Measurements from ENCODE around the gene STARD4. TPM values are rescaled to one million over a fixed set of nuclear protein-coding genes. Genes with fewer than 3 reads are reported as not detected.

Gene STARD4
- total RNA-seq, 2 experiments from 2014 or later: 58.3 to 77.7 TPM

DNA sequence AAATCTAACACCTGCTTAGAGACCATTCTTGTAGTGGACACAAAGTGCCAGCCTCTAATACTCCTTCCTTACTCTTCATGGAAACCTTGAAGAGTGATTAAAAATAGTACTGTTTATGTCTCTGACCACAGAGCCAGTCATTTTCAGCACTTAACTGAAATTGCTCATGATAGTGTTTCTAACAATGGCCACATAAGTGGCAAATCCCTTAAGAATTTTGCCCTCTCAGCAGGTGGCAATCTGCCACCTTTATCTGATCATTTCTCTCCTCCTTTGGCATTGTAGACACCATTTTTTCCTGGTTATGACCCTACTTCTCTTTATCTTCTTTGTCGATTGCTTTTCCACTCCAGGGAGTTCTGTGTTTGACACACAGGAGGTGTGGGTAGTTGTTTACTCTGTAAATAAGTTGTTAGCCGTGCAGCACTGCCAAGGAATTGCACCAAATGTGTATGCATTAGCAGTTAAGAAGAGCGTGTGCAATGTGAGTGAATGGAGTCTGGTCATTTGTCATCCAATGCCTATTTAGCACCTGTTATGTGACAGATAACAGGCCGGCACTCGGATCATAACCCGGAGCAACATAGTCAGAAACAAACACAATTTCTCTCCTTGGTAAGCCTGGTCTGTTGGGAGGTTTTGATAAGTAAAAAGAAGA lies 36.8 kb upstream of the STARD4 start:
- no peak overlapping the region for H3K4me3 Mint-ChIP-seq

GRCh38 chr5:111548348-111548950 lies 36.1 kb upstream of the STARD4 start:
- CTCF ChIA-PET: no interaction called here
- DNase-seq: no peak
- H3K9me3 Mint-ChIP-seq (ENCODE audit: low read depth): no peaks in the 10 kb centered on the region

More for the DNA sequence above, 36.8 kb upstream of the STARD4 start:
- Mint-ChIP-seq H3K27me3 (peaks cover 16% of the 10 kb centered on the region), H3K27ac (no peak overlapping the region), H3K9me3 (ENCODE audit: low read depth) (no peaks in the 10 kb centered on the region), H3K4me1 (peaks cover 12% of the 10 kb centered on the region), H3K36me3 (no peaks in the 10 kb centered on the region)
- no peak for ATAC-seq
- CTCF ChIA-PET: no interaction called here
- DNase-seq: no peak

GRCh38 chr5:111545031-111545430 lies 32.7 kb upstream of the STARD4 start:
- DNase-seq (no peak), ATAC-seq (no peak)
- no peak overlapping the region for H3K4me3 Mint-ChIP-seq
- no peaks in the 10 kb centered on the region for H3K9me3 Mint-ChIP-seq (ENCODE audit: low read depth)
- CTCF ChIA-PET: interaction anchor here (1.4 kb wide), 1 partner anchor 14 kb away, joined by 4 read pairs; no protein-coding TSS in a partner anchor
- peaks cover 28% of the 10 kb centered on the region for H3K27me3 Mint-ChIP-seq
- H3K27ac Mint-ChIP-seq: no peak overlapping the region
- H3K36me3 Mint-ChIP-seq: no peaks in the 10 kb centered on the region
- no peaks in the 10 kb centered on the region for H3K4me1 Mint-ChIP-seq

More at GRCh38 chr5:111548348-111548950, 36.1 kb upstream of the STARD4 start:
- Mint-ChIP-seq H3K36me3 (no peaks in the 10 kb centered on the region), H3K27me3 (peaks cover 18% of the 10 kb centered on the region), H3K4me3 (no peak overlapping the region), H3K4me1 (peaks cover 12% of the 10 kb centered on the region), H3K27ac (no peak overlapping the region)
- ATAC-seq: no peak

GRCh38 chr5:111537141-111538024 lies 25.0 kb upstream of the STARD4 start:
- ATAC-seq: no peak
- Mint-ChIP-seq H3K27ac (no peak overlapping the region), H3K9me3 (ENCODE audit: low read depth) (no peaks in the 10 kb centered on the region), H3K27me3 (peaks cover 40% of the 10 kb centered on the region), H3K36me3 (no peaks in the 10 kb centered on the region), H3K4me1 (no peaks in the 10 kb centered on the region), H3K4me3 (no peak overlapping the region)
- CTCF ChIA-PET: no interaction called here
- DNase-seq: no peak

DNA sequence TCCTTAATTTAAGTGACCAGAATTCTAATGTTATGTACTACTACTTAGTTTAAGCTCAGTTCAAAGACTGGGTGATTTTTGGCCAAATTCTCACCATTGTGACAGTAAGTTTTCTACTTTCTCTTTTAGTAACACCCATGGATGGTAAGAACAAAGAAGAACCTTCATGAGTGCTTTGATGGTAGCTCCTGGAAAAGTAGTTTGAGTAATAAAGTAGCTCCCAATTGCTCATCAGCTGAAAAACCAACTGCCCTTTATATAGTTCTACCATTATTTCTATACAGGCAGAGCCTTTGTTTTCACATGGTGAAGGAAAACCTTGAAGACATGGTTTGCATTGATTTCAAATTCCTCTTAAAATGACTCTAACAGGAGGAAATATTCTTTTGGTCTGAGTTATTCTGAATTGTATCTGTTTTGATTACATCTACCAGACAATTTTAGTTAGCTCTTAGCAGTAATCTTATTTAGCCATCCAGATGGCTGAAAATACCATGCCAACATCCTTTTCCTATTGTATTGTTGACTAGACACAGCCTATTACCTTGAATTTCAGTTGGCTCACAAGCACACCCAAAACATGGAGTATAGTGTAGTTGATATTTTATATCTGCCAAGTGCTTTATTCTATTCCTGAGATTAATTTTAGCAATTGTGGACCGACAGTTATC lies 23.7 kb upstream of the STARD4 start:
- Mint-ChIP-seq H3K36me3 (no peaks in the 10 kb centered on the region), H3K4me1 (peaks cover 5% of the 10 kb centered on the region), H3K4me3 (no peak overlapping the region), H3K9me3 (ENCODE audit: low read depth) (no peaks in the 10 kb centered on the region), H3K27me3 (peaks cover 32% of the 10 kb centered on the region), H3K27ac (no peak overlapping the region)
- ATAC-seq: no peak
- CTCF ChIA-PET: no interaction called here
- no peak for DNase-seq

GRCh38 chr5:111532886-111533582 lies 20.7 kb upstream of the STARD4 start:
- CTCF ChIA-PET: interaction anchor here (0.6 to 2.1 kb wide), 5 partner anchors 15 to 1488 kb away, joined by 3 to 9 read pairs (median 5); partner anchors contain the start of gene STARD4
- H3K36me3 Mint-ChIP-seq: peaks cover 6% of the 10 kb centered on the region
- peaks cover 18% of the 10 kb centered on the region for H3K4me1 Mint-ChIP-seq
- no peaks in the 10 kb centered on the region for H3K9me3 Mint-ChIP-seq (ENCODE audit: low read depth)
- no peak for DNase-seq
- no peak overlapping the region for H3K4me3 Mint-ChIP-seq
- peaks cover 15% of the 10 kb centered on the region for H3K27me3 Mint-ChIP-seq
- ATAC-seq: no peak
- no peak overlapping the region for H3K27ac Mint-ChIP-seq

DNA sequence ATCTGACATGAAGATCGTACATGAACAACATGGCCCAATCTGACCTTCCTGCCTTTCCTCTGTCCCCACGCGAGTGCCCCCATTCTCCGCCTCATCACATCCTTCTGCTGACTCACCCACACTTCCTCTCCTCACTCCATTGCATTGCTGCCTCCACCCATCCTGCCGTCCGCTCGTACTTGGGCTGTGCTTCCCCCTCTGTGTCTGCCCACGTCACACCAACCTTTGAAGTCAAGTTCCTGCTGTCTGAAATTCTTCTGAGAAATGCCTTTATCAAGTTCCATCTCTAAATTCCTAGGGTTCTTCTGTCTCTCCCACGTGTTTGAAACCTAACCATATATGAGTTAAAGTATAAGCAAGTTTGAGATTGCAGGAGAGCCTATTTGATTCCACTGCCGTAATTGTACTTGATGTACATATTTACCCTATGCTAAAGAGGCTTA lies 18.0 kb upstream of the STARD4 start:
- Mint-ChIP-seq H3K4me3 (peak overlapping the region; percentile 60), H3K4me1 (peaks cover 18% of the 10 kb centered on the region), H3K27me3 (peaks cover 2% of the 10 kb centered on the region), H3K36me3 (peaks cover 6% of the 10 kb centered on the region), H3K27ac (peak overlapping the region; percentile 91), H3K9me3 (ENCODE audit: low read depth) (no peaks in the 10 kb centered on the region)
- peak; percentile 90 for DNase-seq
- ATAC-seq: peak; percentile 100
- CTCF ChIA-PET: interaction anchor here (1.5 to 2.8 kb wide), 6 partner anchors 10 to 373 kb away, joined by 3 to 12 read pairs (median 8); no protein-coding TSS in a partner anchor

GRCh38 chr5:111528056-111528455 lies 15.7 kb upstream of the STARD4 start:
- Mint-ChIP-seq H3K27me3 (peaks cover 2% of the 10 kb centered on the region), H3K9me3 (ENCODE audit: low read depth) (no peaks in the 10 kb centered on the region), H3K4me1 (peaks cover 18% of the 10 kb centered on the region), H3K4me3 (no peak overlapping the region), H3K36me3 (peaks cover 6% of the 10 kb centered on the region), H3K27ac (no peak overlapping the region)
- CTCF ChIA-PET: no interaction called here
- ATAC-seq (no peak), DNase-seq (no peak)

DNA sequence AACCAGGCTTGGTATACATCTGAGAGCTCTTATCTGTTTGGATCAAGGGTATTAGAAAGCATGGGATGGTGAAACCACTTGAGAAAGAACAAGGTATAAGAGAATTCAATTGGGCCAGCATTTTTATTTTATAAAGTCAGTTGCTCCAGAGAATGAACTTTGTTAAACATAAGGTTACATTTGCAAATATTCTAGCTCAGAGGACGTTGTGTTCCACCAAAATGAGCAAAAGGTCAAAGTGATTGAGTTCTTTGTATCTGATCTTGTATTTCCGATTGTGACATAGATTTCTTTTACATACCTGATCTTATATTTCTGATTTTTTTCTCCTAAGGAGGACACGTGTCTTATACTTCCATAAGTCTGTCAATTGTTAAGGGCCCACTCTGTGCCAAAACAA lies 8.6 kb upstream of the STARD4 start:
- DNase-seq (no peak), ATAC-seq (no peak)
- Mint-ChIP-seq H3K27ac (no peak overlapping the region), H3K4me3 (no peak overlapping the region), H3K9me3 (ENCODE audit: low read depth) (no peaks in the 10 kb centered on the region), H3K36me3 (no peaks in the 10 kb centered on the region), H3K27me3 (peaks cover 14% of the 10 kb centered on the region), H3K4me1 (no peaks in the 10 kb centered on the region)
- CTCF ChIA-PET: interaction anchor here (1.4 to 2.6 kb wide), 2 partner anchors 10 to 30 kb away, joined by 3 to 12 read pairs; no protein-coding TSS in a partner anchor

GRCh38 chr5:111518777-111519176 lies 6.4 kb upstream of the STARD4 start:
- CTCF ChIA-PET: interaction anchor here (1.0 kb wide), 1 partner anchor 12 kb away, joined by 4 read pairs; no protein-coding TSS in a partner anchor
- Mint-ChIP-seq H3K4me3 (no peak overlapping the region), H3K27me3 (peaks cover 14% of the 10 kb centered on the region)

GRCh38 chr5:111517853-111518501 lies 5.6 kb upstream of the STARD4 start:
- no peaks in the 10 kb centered on the region for H3K9me3 Mint-ChIP-seq (ENCODE audit: low read depth)
- peaks cover 6% of the 10 kb centered on the region for H3K4me1 Mint-ChIP-seq
- no peak overlapping the region for H3K4me3 Mint-ChIP-seq
- H3K36me3 Mint-ChIP-seq: no peaks in the 10 kb centered on the region
- ATAC-seq (no peak), DNase-seq (no peak)
- CTCF ChIA-PET: interaction anchor here (1.0 kb wide), 1 partner anchor 14 kb away, joined by 5 read pairs; no protein-coding TSS in a partner anchor
- H3K27me3 Mint-ChIP-seq: peaks cover 14% of the 10 kb centered on the region
- no peak overlapping the region for H3K27ac Mint-ChIP-seq

More at GRCh38 chr5:111518777-111519176, 6.4 kb upstream of the STARD4 start:
- Mint-ChIP-seq H3K9me3 (ENCODE audit: low read depth) (no peaks in the 10 kb centered on the region), H3K36me3 (no peaks in the 10 kb centered on the region), H3K27ac (no peak overlapping the region), H3K4me1 (peaks cover 3% of the 10 kb centered on the region)
- DNase-seq: no peak
- no peak for ATAC-seq

DNA sequence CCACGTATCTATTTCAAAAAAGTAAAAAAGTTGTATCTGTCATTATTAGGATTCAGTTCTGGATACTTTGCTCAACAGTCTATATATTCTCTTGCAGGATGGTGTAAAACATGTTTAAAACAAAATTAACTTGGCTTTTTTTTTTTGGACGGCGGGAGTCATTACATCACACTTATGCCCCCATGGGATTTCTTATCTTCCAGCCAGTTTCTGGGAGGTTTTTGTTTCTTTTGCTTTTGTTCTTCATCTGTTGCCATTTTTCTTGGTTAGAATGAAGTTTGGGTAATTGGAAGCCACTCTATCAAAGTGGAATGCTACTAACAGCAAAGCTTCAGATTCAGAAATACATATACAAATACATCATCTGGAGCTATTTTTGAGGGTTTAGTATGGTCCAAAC lies 1.8 kb upstream of the STARD4 start:
- Mint-ChIP-seq H3K36me3 (peaks cover 8% of the 10 kb centered on the region), H3K27ac (no peak overlapping the region), H3K4me1 (peaks cover 23% of the 10 kb centered on the region), H3K27me3 (no peaks in the 10 kb centered on the region), H3K9me3 (ENCODE audit: low read depth) (no peaks in the 10 kb centered on the region), H3K4me3 (no peak overlapping the region)
- CTCF ChIA-PET: interaction anchor here (2.6 kb wide), 1 partner anchor 17 kb away, joined by 9 read pairs; no protein-coding TSS in a partner anchor
- no peak for ATAC-seq
- DNase-seq: no peak

Data from activated CD8-positive, alpha-beta memory T cell treated with anti-CD3 and anti-CD28 coated beads, Interleukin-2, amount 10 ng/mL, durations not matched to agents 7 days and 5 days (primary cell).